ENCODE data around the gene LDB1. TPM values are rescaled to one million over a fixed set of nuclear protein-coding genes. Genes with fewer than 3 reads are reported as not detected.

LDB1 gene
- total RNA-seq, 4 donors from 2014 or later = 62.0 to 217 (median 96.0) TPM

DNA sequence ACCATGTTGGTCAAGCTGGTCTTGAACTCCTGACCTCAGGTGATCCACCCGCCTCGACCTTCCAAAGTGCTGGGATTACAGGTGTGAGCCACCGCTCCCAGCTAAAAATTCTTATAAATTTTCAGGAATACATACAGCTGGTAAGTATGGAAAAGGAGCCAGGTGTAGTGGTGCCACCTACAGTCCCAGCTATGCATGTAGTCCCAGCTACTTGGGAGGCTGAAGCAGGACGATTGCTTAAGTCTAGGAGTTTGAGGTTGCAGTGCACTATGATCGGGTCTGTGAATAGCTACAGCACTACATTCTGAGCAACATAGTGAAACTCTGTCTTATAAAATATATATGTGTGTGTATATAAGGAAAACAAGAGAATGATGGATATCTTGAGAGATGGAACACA lies 19.0 kb downstream of the LDB1 start:
- WGBS = 91% methylated on average over 5 of the region's 5 CpGs
- Histone ChIP-seq H3K27me3 (no peaks in the 10 kb centered on the region), H3K27ac (no peak overlapping the region), H3K4me3 (no peak overlapping the region), H3K4me1 (no peaks in the 10 kb centered on the region), H3K36me3 (peaks cover 12% of the 10 kb centered on the region), H3K9me3 (no peaks in the 10 kb centered on the region)
- no peak for DNase-seq (ENCODE audit: low spot score in 2 of 2)
- TF ChIP-seq EP300 (IDR thresholded peaks at IDR 0.05) = no peak
- no peak for TF ChIP-seq POLR2AphosphoS5 (IDR thresholded peaks at IDR 0.05)
- TF ChIP-seq POLR2A (IDR thresholded peaks at IDR 0.05) = no peak
- TF ChIP-seq, protein P1, sequence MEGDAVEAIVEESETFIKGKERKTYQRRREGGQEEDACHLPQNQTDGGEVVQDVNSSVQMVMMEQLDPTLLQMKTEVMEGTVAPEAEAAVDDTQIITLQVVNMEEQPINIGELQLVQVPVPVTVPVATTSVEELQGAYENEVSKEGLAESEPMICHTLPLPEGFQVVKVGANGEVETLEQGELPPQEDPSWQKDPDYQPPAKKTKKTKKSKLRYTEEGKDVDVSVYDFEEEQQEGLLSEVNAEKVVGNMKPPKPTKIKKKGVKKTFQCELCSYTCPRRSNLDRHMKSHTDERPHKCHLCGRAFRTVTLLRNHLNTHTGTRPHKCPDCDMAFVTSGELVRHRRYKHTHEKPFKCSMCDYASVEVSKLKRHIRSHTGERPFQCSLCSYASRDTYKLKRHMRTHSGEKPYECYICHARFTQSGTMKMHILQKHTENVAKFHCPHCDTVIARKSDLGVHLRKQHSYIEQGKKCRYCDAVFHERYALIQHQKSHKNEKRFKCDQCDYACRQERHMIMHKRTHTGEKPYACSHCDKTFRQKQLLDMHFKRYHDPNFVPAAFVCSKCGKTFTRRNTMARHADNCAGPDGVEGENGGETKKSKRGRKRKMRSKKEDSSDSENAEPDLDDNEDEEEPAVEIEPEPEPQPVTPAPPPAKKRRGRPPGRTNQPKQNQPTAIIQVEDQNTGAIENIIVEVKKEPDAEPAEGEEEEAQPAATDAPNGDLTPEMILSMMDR (IDR thresholded peaks at IDR 0.05) = no peak

DNA sequence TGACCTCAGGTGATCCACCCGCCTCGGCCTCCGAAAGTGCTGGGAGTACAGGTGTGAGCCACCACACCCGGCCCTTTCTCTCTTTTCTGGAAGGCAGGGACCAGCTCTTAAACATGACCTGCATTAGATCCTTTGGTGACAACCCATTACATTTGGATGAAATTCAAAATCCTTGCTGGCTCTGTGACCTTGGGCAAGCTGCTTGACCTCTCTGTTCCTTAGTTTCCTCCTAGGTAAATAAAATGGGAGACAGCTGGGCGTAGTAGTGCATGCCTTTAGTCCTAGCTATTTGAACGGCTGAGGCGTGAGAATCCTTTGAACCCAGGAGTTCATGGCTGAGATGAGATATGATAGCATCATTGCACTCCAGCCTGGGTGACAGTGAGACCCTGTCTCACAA lies 23.7 kb downstream of the LDB1 start:
- no peaks in the 10 kb centered on the region for H3K9me3 ChIP-seq
- H3K27me3 ChIP-seq = no peaks in the 10 kb centered on the region
- TF ChIP-seq, protein P1 (IDR thresholded peaks at IDR 0.05) = no peak
- TF ChIP-seq POLR2AphosphoS5 (IDR thresholded peaks at IDR 0.05) (no peak), POLR2A (IDR thresholded peaks at IDR 0.05) (no peak), EP300 (IDR thresholded peaks at IDR 0.05) (no peak)
- H3K27ac ChIP-seq = no peak overlapping the region
- H3K4me3 ChIP-seq = no peak overlapping the region
- H3K4me1 ChIP-seq = no peaks in the 10 kb centered on the region
- no peak for DNase-seq (ENCODE audit: low spot score in 2 of 2)
- 96% methylated on average over 7 of the region's 7 CpGs for WGBS
- peaks cover 2% of the 10 kb centered on the region for H3K36me3 ChIP-seq

DNA sequence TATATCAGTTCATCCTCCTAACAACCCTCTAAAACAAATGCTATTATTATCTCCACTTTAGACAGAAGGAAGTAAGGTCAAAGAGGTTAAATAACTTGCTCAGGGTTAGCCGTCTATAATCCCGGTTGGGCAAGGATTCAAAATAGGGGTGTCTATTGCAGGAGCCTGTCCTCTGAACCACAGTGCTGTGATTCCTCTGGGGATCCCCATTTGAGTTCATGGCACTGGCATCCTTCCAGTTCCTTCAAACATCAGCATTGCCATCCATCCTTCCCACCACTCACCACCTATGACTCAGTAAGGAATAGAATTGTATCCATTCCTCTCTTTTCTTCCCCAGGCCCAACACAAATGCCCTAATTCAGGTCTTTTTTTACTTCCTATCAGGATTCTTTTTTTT lies 29.4 kb downstream of the LDB1 start:
- WGBS = 57% methylated on average over 2 of the region's 2 CpGs
- TF ChIP-seq POLR2A (IDR thresholded peaks at IDR 0.05) (no peak), POLR2AphosphoS5 (IDR thresholded peaks at IDR 0.05) (no peak), EP300 (IDR thresholded peaks at IDR 0.05) (no peak)
- TF ChIP-seq, protein P1 (IDR thresholded peaks at IDR 0.05) = no peak
- H3K27ac ChIP-seq = no peak overlapping the region
- no peaks in the 10 kb centered on the region for H3K9me3 ChIP-seq
- H3K4me1 ChIP-seq = no peaks in the 10 kb centered on the region
- no peak for DNase-seq (ENCODE audit: low spot score in 2 of 2)
- H3K36me3 ChIP-seq = no peaks in the 10 kb centered on the region
- no peaks in the 10 kb centered on the region for H3K27me3 ChIP-seq
- no peak overlapping the region for H3K4me3 ChIP-seq

DNA sequence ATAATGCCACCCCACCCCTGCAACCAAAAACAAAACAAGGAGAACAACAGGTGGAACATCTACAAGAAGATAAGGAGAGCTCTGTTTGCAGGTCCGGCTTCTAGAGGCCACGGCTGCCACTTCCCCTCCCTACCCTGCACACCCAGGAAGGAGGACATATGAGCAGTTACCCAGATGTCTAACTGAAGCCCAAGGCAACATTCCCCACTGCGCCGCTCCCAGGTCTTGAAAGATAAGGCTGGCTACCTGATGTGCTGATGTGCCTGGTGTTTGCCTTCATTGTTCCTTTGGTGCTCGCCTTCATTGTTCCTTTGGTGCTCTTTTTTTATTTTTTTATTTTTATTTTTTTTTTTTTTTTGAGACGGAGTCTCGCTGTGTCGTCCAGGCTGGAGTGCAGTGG lies 34.0 kb downstream of the LDB1 start:
- DNase-seq (ENCODE audit: low spot score in 2 of 2) = no peak
- no peaks in the 10 kb centered on the region for H3K4me1 ChIP-seq
- 98% methylated on average over 8 of the region's 8 CpGs for WGBS

DNA sequence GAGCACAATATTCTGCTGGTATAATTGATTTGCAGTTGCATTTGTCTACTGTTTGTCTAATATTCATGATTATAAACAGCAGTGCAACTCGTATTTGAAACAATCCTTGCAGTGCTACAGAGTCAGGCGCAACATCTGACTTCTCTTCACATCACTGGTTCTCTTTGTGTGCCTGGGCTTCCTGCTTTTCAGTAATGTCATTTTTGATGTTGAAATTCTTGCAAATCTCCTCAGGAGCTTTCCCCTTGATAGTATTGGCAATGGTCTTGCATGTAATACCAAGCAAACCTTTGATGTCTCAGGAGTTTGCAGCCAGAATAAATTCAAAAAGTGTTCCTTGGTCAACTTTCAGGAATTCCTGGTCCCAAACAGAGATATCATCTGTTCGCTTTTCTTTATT lies 34.8 kb downstream of the LDB1 start:
- Histone ChIP-seq H3K27me3 (no peaks in the 10 kb centered on the region), H3K9me3 (no peaks in the 10 kb centered on the region), H3K27ac (no peak overlapping the region), H3K4me3 (no peak overlapping the region), H3K4me1 (no peaks in the 10 kb centered on the region), H3K36me3 (no peaks in the 10 kb centered on the region)
- WGBS = 80% methylated on average over 3 of the region's 3 CpGs
- TF ChIP-seq EP300 (IDR thresholded peaks at IDR 0.05) = no peak
- TF ChIP-seq POLR2AphosphoS5 (IDR thresholded peaks at IDR 0.05) = no peak
- no peak for TF ChIP-seq POLR2A (IDR thresholded peaks at IDR 0.05)
- TF ChIP-seq, protein P1 (IDR thresholded peaks at IDR 0.05) = no peak
- no peak for DNase-seq (ENCODE audit: low spot score in 2 of 2)

More for the DNA sequence above, 34.0 kb downstream of the LDB1 start:
- Histone ChIP-seq H3K27me3 (no peaks in the 10 kb centered on the region), H3K36me3 (no peaks in the 10 kb centered on the region), H3K4me3 (no peak overlapping the region), H3K27ac (no peak overlapping the region), H3K9me3 (no peaks in the 10 kb centered on the region)
- TF ChIP-seq EP300 (IDR thresholded peaks at IDR 0.05) (no peak), POLR2A (IDR thresholded peaks at IDR 0.05) (no peak), POLR2AphosphoS5 (IDR thresholded peaks at IDR 0.05) (no peak)
- TF ChIP-seq, protein P1 (IDR thresholded peaks at IDR 0.05) = no peak

Measured in suprapubic skin (tissue), 4 donors.